Omental fat pad (tissue), 4 donors: Measurements from ENCODE around the gene IGFLR1. TPM values are rescaled to one million over a fixed set of nuclear protein-coding genes. Genes with fewer than 3 reads are reported as not detected.
"Not testable (repeated sequence)": the region's sequence is repeated elsewhere in the genome, so short reads cannot be mapped to it uniquely, and the experiment has no call there.

Source experiments
- ATAC-seq: fragments of 150-250 bp; one replicate; pipeline ENCODE4 v1.9.1; 2016; ENCODE audit warnings: mild to moderate bottlenecking, moderate library complexity; ENCODE audit not compliant: low FRiP score
- DNase-seq: peaks from one replicate; pipeline ENCODE4 v3.0.0-alpha.2; 2019; ENCODE audit warnings: low spot score
- CTCF ChIP-seq, 3 donors: fragments of 450-650 bp; IDR thresholded peaks; one replicate each; pipeline ENCODE4 v1.5.1; 2016 to 2017; ENCODE audit warnings: antibody characterized with exemption in 3 of 3, mild to moderate bottlenecking in 3 of 3, moderate library complexity in 2 of 3
- total RNA-seq, 4 donors: library from RNA; depleted of rRNA; stranded (reverse); fragments of >200 nt; gene quantifications; one replicate each; pipeline ENCODE4 v1.1.0, GENCODE V29; 2016

IGFLR1 gene
- total RNA-seq, 4 donors from 2014 or later: 5.8 to 14.8 (median 10.1) TPM

- no peak for ATAC-seq
- DNase-seq: no peak
- TF ChIP-seq CTCF (IDR thresholded peaks at IDR 0.05): no peak
These were observed 14.9 kb downstream of the IGFLR1 start for GRCh38 chr19:35727053-35727955.

GRCh38 chr19:35725216-35725861 lies 16.9 kb downstream of the IGFLR1 start:
- TF ChIP-seq CTCF (IDR thresholded peaks at IDR 0.05): no peak
- DNase-seq (no peak), ATAC-seq (no peak)

GRCh38 chr19:35724560-35724959 lies 17.7 kb downstream of the IGFLR1 start:
- DNase-seq (no peak), ATAC-seq (no peak)
- no peak for TF ChIP-seq CTCF (IDR thresholded peaks at IDR 0.05)

- not testable (repeated sequence) for ATAC-seq, DNase-seq
These were observed 18.1 kb downstream of the IGFLR1 start for GRCh38 chr19:35724132-35724531.

- no peak for ATAC-seq
- DNase-seq: no peak
- no peak for TF ChIP-seq CTCF (IDR thresholded peaks at IDR 0.05)
These were observed 18.6 kb downstream of the IGFLR1 start for GRCh38 chr19:35723671-35724070.

GRCh38 chr19:35722897-35723296 lies 19.4 kb downstream of the IGFLR1 start:
- no peak for ATAC-seq
- TF ChIP-seq CTCF (IDR thresholded peaks at IDR 0.05): no peak
- no peak for DNase-seq

GRCh38 chr19:35722461-35722860 lies 19.8 kb downstream of the IGFLR1 start:
- DNase-seq (no peak), ATAC-seq (no peak)
- TF ChIP-seq CTCF (IDR thresholded peaks at IDR 0.05): no peak
